ENCODE measurements around the gene AHSG. TPM values are rescaled to one million over a fixed set of nuclear protein-coding genes. Genes with fewer than 3 reads are reported as not detected.

Gene AHSG
- total and polyA plus RNA-seq, 2 donors: 0.23 to 0.33 TPM

DNA sequence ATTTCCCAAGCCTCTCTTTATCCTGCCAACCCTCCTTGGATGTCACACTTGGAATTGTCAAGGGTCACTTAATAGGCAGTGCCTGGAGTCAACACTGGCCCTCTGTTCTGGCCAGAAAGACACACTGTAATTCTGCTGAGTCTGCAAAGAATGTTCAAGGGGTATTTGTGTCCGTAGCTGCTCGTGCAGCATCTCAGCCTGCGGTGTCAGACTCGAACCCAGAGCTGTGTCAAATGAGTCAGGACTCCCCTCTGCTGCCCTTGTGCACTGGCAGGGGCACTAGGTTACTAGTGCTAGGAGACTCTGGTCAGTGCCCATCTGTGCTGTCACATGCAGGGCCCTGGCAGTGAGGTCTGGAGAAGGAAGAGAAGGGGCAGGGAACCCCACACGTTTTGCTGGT lies 795 bp upstream of the AHSG start:
- peaks cover 0 to 23% of the 10 kb centered on the region in 2 donors for H3K27me3 ChIP-seq (ENCODE audit: control insufficient read depth in 2 of 2, insufficient read depth in 1 of 2, low read length in 1 of 2)
- no peak overlapping the region for H3K4me3 ChIP-seq (ENCODE audit: low read length in 2 of 2)

DNA sequence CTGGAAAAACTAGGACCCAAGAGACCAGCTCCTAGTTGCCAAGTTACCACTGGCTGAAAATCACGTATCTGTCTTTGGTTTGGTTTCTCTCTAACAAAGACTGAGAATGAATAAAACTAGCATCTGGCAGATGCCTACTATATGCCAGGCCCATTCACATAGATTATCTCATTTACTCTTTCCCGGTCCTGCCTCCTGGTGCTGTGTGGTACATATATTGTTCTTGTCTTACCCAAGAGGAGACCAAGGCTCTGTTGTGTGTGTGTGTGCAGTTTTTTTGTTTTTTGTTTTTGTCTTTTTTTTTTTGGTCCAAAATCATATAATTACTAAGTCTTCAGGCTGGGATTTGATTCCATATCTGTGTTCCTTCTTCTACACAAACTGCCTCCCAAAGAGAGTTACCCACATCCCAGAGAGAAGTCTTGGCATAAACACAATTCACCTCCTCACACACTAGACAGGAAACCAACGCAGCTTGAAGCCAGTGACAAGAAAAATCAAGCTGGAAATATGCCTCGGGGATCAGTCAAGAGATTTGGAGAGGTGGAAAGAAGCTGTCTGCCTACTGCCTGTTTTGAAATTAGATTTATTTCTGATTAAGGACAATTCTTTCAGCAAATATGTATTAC lies 891 bp downstream of the AHSG start:
- H3K36me3 ChIP-seq (ENCODE audit: control insufficient read depth in 2 of 2, insufficient read depth in 2 of 2, low read length in 1 of 2): no peaks in the 10 kb centered on the region
- no peak overlapping the region for H3K27ac ChIP-seq (ENCODE audit: low read depth in 1 of 2, low read length in 1 of 2)
- no peak for DNase-seq (ENCODE audit: low read depth in 6 of 9, low spot score in 9 of 9)
- H3K9me3 ChIP-seq (ENCODE audit: control insufficient read depth in 2 of 2, insufficient read depth in 1 of 2, low read length in 1 of 2): peaks cover 0 to 5% of the 10 kb centered on the region in 2 donors
- H3K4me3 ChIP-seq (ENCODE audit: low read length in 2 of 2): no peak overlapping the region
- peaks cover 4 to 40% of the 10 kb centered on the region in 2 donors for H3K27me3 ChIP-seq (ENCODE audit: control insufficient read depth in 2 of 2, insufficient read depth in 1 of 2, low read length in 1 of 2)
- 62% methylated on average over 4 of the region's 4 CpGs for WGBS
- peaks cover 2 to 13% of the 10 kb centered on the region in 2 donors for H3K4me1 ChIP-seq (ENCODE audit: control insufficient read depth in 2 of 2, insufficient read depth in 2 of 2, low read length in 2 of 2)

More for the DNA sequence above, 795 bp upstream of the AHSG start:
- Histone ChIP-seq H3K4me1 (ENCODE audit: control insufficient read depth in 2 of 2, insufficient read depth in 2 of 2, low read length in 2 of 2) (peaks cover 2 to 10% of the 10 kb centered on the region in 2 donors), H3K27ac (ENCODE audit: low read depth in 1 of 2, low read length in 1 of 2) (no peak overlapping the region), H3K36me3 (ENCODE audit: control insufficient read depth in 2 of 2, insufficient read depth in 2 of 2, low read length in 1 of 2) (no peaks in the 10 kb centered on the region), H3K9me3 (ENCODE audit: control insufficient read depth in 2 of 2, insufficient read depth in 1 of 2, low read length in 1 of 2) (peaks cover 0 to 5% of the 10 kb centered on the region in 2 donors)
- DNase-seq (ENCODE audit: low read depth in 6 of 9, low spot score in 9 of 9): no peak
- WGBS: 88% methylated on average over 5 of the region's 5 CpGs

DNA sequence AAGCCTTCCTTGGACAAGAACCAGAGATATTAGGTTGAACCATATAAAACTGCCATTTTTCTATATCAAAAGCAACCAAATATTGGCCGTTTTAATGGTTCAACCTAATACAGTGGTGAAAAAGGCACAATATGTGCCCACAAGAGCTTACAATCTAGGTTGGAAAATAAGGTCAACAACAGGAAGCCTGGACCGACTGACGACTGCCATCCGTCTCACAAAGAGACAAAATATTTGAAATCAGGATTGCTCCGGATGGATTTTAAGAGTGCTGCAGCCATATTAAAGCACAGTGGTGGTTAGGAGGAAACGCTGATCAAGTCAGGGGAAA lies 1.4 kb downstream of the AHSG start:
- H3K4me1 ChIP-seq (ENCODE audit: control insufficient read depth in 2 of 2, insufficient read depth in 2 of 2, low read length in 2 of 2): peaks cover 2 to 13% of the 10 kb centered on the region in 2 donors
- peaks cover 4 to 41% of the 10 kb centered on the region in 2 donors for H3K27me3 ChIP-seq (ENCODE audit: control insufficient read depth in 2 of 2, insufficient read depth in 1 of 2, low read length in 1 of 2)
- no peaks in the 10 kb centered on the region for H3K36me3 ChIP-seq (ENCODE audit: control insufficient read depth in 2 of 2, insufficient read depth in 2 of 2, low read length in 1 of 2)
- DNase-seq (ENCODE audit: low read depth in 6 of 9, low spot score in 9 of 9): no peak
- WGBS: 40% methylated on average over 6 of the region's 6 CpGs
- H3K4me3 ChIP-seq (ENCODE audit: low read length in 2 of 2): no peak overlapping the region
- peaks cover 0 to 5% of the 10 kb centered on the region in 2 donors for H3K9me3 ChIP-seq (ENCODE audit: control insufficient read depth in 2 of 2, insufficient read depth in 1 of 2, low read length in 1 of 2)
- no peak overlapping the region for H3K27ac ChIP-seq (ENCODE audit: low read depth in 1 of 2, low read length in 1 of 2)

DNA sequence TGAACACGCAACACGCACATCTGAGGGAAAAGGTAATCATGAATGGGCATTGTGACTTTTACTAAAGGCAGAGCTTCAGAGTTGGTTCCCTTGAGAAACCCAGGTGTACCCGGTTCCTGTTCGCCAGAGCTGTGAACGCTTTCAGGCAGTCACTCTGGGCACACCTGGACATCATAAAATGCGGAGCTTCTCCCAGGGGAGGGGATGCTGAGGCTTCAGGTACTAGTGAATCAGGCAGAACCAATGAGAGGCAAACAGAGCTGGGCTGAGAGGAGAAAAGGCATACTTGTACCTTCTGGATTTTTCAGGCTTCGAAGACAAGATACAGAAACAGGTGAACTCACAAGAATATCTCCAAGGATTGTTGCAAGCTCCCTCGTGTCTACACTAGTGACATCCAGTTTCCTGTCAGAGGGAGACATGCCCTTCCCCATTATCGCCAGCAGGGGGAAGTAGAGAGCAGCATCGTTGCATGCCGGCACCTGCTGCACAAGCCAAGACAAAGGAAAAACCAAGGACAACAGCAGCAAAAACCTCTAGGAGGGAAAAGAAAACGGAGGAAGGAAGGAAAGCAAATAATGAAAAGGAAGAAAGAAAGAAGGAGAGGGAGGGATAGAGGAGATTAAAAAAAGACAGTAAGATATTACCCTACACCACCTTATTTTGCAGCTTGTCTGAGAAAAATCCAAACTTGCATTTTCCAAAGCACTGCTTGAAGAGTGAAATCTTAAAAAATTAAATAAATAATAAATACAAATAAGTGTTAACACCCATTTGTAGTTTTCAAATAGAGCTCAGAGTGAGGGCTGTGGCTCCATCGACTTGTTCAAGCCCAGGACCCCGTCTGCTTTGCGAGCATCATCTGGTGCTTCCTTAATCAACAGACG lies 2.0 kb downstream of the AHSG start:
- H3K27ac ChIP-seq (ENCODE audit: low read depth in 1 of 2, low read length in 1 of 2): no peak overlapping the region
- no peak overlapping the region for H3K4me3 ChIP-seq (ENCODE audit: low read length in 2 of 2)
- H3K27me3 ChIP-seq (ENCODE audit: control insufficient read depth in 2 of 2, insufficient read depth in 1 of 2, low read length in 1 of 2): peaks cover 4 to 41% of the 10 kb centered on the region in 2 donors
- peak; percentile 54 to 88 (median 70) for DNase-seq (ENCODE audit: low read depth in 6 of 9, low spot score in 9 of 9)
- peaks cover 0 to 5% of the 10 kb centered on the region in 2 donors for H3K9me3 ChIP-seq (ENCODE audit: control insufficient read depth in 2 of 2, insufficient read depth in 1 of 2, low read length in 1 of 2)
- H3K36me3 ChIP-seq (ENCODE audit: control insufficient read depth in 2 of 2, insufficient read depth in 2 of 2, low read length in 1 of 2): no peaks in the 10 kb centered on the region
- WGBS: 33% methylated on average over 16 of the region's 16 CpGs
- peaks cover 2 to 13% of the 10 kb centered on the region in 2 donors for H3K4me1 ChIP-seq (ENCODE audit: control insufficient read depth in 2 of 2, insufficient read depth in 2 of 2, low read length in 2 of 2)

DNA sequence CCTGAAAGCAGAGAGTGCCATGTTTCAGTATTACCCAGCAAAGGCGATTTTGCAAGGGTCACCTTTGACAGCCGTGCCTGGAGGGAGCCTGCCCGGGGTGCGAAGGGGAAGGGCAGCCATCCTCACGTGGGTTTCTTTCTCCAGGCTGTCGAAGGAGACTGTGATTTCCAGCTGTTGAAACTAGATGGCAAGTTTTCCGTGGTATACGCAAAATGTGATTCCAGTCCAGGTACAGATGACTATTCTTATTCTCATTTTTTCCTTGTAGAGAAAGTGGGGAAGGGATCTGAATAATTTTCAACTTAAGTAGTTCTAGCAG lies 3.4 kb downstream of the AHSG start:
- Histone ChIP-seq H3K27me3 (ENCODE audit: control insufficient read depth in 2 of 2, insufficient read depth in 1 of 2, low read length in 1 of 2) (peaks cover 4 to 44% of the 10 kb centered on the region in 2 donors), H3K36me3 (ENCODE audit: control insufficient read depth in 2 of 2, insufficient read depth in 2 of 2, low read length in 1 of 2) (no peaks in the 10 kb centered on the region), H3K4me3 (ENCODE audit: low read length in 2 of 2) (no peak overlapping the region), H3K9me3 (ENCODE audit: control insufficient read depth in 2 of 2, insufficient read depth in 1 of 2, low read length in 1 of 2) (peaks cover 0 to 5% of the 10 kb centered on the region in 2 donors), H3K4me1 (ENCODE audit: control insufficient read depth in 2 of 2, insufficient read depth in 2 of 2, low read length in 2 of 2) (peaks cover 2 to 13% of the 10 kb centered on the region in 2 donors), H3K27ac (ENCODE audit: low read depth in 1 of 2, low read length in 1 of 2) (no peak overlapping the region)
- WGBS: 97% methylated on average over 8 of the region's 8 CpGs
- no peak for DNase-seq (ENCODE audit: low read depth in 6 of 9, low spot score in 9 of 9)

DNA sequence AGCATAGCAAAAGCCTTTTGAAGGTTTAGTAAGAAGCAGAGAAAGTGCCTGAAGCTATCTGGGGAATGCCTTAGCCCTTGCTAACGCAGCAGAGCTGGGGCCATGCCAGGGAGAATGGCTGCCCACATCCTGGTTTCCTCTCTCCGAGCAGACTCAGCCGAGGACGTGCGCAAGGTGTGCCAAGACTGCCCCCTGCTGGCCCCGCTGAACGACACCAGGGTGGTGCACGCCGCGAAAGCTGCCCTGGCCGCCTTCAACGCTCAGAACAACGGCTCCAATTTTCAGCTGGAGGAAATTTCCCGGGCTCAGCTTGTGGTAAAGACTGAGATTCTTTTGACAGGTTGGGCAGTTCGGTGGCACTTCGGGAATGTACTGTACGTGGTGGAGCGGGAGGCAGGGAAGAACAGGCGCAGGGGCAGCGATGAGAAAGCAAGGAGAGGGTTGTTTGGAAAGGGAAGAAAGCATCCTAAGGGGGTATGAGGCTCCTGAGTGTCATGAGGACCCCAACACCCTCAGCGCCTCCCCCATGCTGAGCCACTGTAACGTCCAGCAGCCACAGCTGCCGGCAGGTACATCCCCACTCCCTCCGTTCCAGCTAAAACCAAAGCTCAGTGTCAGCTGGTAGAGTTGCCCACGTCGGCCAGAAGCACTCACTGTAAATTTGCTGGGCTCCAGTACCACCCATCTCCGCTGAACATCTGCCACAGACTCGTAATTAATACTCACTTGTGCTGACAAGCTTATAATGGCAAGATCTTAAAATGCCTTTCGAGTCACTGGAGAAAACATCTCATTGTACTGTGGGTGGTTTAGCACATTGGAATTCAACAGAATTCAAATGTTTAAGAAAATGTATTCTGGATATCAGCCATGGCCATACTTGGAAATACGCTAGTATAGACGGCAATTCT lies 4.4 kb downstream of the AHSG start:
- DNase-seq (ENCODE audit: low read depth in 6 of 9, low spot score in 9 of 9): peak; percentile 58 to 91 (median 74)
- Histone ChIP-seq H3K27me3 (ENCODE audit: control insufficient read depth in 2 of 2, insufficient read depth in 1 of 2, low read length in 1 of 2) (peaks cover 4 to 41% of the 10 kb centered on the region in 2 donors), H3K9me3 (ENCODE audit: control insufficient read depth in 2 of 2, insufficient read depth in 1 of 2, low read length in 1 of 2) (peaks cover 0 to 5% of the 10 kb centered on the region in 2 donors), H3K27ac (ENCODE audit: low read depth in 1 of 2, low read length in 1 of 2) (no peak overlapping the region), H3K4me3 (ENCODE audit: low read length in 2 of 2) (no peak overlapping the region), H3K4me1 (ENCODE audit: control insufficient read depth in 2 of 2, insufficient read depth in 2 of 2, low read length in 2 of 2) (peaks cover 2 to 13% of the 10 kb centered on the region in 2 donors), H3K36me3 (ENCODE audit: control insufficient read depth in 2 of 2, insufficient read depth in 2 of 2, low read length in 1 of 2) (no peaks in the 10 kb centered on the region)
- WGBS: 26% methylated on average over 31 of the region's 31 CpGs

DNA sequence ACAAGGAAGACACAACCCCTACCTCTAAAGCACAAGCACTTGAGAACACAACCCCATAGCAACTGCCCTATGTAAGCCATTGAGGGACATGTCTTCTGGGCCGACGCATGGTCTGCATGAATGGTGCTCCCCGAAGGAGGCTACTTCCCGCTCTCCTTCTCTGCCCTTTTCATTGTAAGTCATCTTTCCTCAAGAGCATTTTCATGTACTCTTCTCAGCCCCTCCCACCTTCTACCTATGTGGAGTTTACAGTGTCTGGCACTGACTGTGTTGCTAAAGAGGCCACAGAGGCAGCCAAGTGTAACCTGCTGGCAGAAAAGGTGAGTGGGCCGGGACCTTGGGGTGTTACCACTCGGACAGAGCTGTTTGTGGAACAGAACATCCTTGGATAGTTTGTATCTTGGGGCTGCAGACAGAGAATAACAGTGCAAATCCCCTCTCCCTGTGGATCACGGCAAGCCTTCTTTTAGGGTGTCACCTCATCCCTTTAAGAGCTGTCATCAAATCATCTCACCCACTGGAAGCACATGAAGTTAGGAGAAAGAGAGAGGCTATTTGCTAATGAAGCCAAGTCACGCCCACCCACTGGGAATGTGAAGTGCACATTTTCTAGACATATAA lies 5.6 kb downstream of the AHSG start:
- DNase-seq (ENCODE audit: low read depth in 6 of 9, low spot score in 9 of 9): no peak
- peaks cover 0 to 5% of the 10 kb centered on the region in 2 donors for H3K9me3 ChIP-seq (ENCODE audit: control insufficient read depth in 2 of 2, insufficient read depth in 1 of 2, low read length in 1 of 2)
- no peak overlapping the region for H3K4me3 ChIP-seq (ENCODE audit: low read length in 2 of 2)
- no peaks in the 10 kb centered on the region for H3K36me3 ChIP-seq (ENCODE audit: control insufficient read depth in 2 of 2, insufficient read depth in 2 of 2, low read length in 1 of 2)
- 95% methylated on average over 8 of the region's 8 CpGs for WGBS
- peaks cover 4 to 34% of the 10 kb centered on the region in 2 donors for H3K27me3 ChIP-seq (ENCODE audit: control insufficient read depth in 2 of 2, insufficient read depth in 1 of 2, low read length in 1 of 2)
- peaks cover 2 to 13% of the 10 kb centered on the region in 2 donors for H3K4me1 ChIP-seq (ENCODE audit: control insufficient read depth in 2 of 2, insufficient read depth in 2 of 2, low read length in 2 of 2)
- no peak overlapping the region for H3K27ac ChIP-seq (ENCODE audit: low read depth in 1 of 2, low read length in 1 of 2)

DNA sequence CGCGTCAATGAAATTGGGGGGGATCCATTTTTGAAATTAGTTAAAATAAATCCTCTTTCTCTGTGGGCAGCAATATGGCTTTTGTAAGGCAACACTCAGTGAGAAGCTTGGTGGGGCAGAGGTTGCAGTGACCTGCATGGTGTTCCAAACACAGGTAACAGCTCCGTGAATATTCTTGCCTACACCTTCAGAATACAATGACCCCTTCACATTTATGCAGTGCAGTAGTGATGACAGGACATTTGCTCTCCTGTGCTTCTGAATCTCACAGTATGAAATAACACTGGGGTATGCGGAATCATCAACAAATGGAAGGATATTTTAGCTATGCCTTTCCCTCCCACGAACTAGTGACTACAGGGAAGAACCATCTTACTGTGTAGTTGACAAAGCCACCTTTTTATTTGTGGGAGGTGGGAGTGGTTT lies 6.9 kb downstream of the AHSG start:
- Histone ChIP-seq H3K4me1 (ENCODE audit: control insufficient read depth in 2 of 2, insufficient read depth in 2 of 2, low read length in 2 of 2) (peaks cover 2 to 9% of the 10 kb centered on the region in 2 donors), H3K9me3 (ENCODE audit: control insufficient read depth in 2 of 2, insufficient read depth in 1 of 2, low read length in 1 of 2) (peaks cover 0 to 5% of the 10 kb centered on the region in 2 donors), H3K4me3 (ENCODE audit: low read length in 2 of 2) (no peak overlapping the region), H3K36me3 (ENCODE audit: control insufficient read depth in 2 of 2, insufficient read depth in 2 of 2, low read length in 1 of 2) (no peaks in the 10 kb centered on the region), H3K27ac (ENCODE audit: low read depth in 1 of 2, low read length in 1 of 2) (no peak overlapping the region), H3K27me3 (ENCODE audit: control insufficient read depth in 2 of 2, insufficient read depth in 1 of 2, low read length in 1 of 2) (peaks cover 4 to 28% of the 10 kb centered on the region in 2 donors)
- WGBS: 99% methylated on average over 5 of the region's 5 CpGs
- no peak for DNase-seq (ENCODE audit: low read depth in 6 of 9, low spot score in 9 of 9)
